Upper lobe of left lung (tissue), 6 donors: ENCODE results near the gene IGSF9. TPM values are rescaled to one million over a fixed set of nuclear protein-coding genes. Genes with fewer than 3 reads are reported as not detected.

Experiments used
- ATAC-seq, 2 donors: fragments of 200-7000 bp; cut with Tn5 transposase; one replicate each; pipeline ENCODE4 v1.9.1; 2022; ENCODE audit warnings: mild to moderate bottlenecking in 2 of 2, moderate library complexity in 2 of 2; ENCODE audit not compliant: low FRiP score in 2 of 2
- DNase-seq, 2 donors: peaks; one replicate each; pipeline ENCODE4 v3.0.0-alpha.2; 2019 to 2020
- H3K27ac ChIP-seq, 4 donors: fragments of 200-600 bp; sonication (generic); one replicate each; pipeline ENCODE4 v1.5.1; 2016 to 2019
- H3K27me3 ChIP-seq, 4 donors: fragments of 200-600 bp; sonication (generic); one replicate each; pipeline ENCODE4 v1.5.1; 2017 to 2019
- H3K36me3 ChIP-seq, 4 donors: fragments of 200-600 bp; sonication (generic); one replicate each; pipeline ENCODE4 v1.5.1; 2016 to 2019
- H3K4me1 ChIP-seq, 4 donors: fragments of 200-600 bp; sonication (generic); one replicate each; pipeline ENCODE4 v1.5.1; 2018 to 2019
- H3K4me3 ChIP-seq, 4 donors: fragments of 200-600 bp; sonication (generic); one replicate each; pipeline ENCODE4 v1.5.1; 2017 to 2019; ENCODE audit warnings: mild to moderate bottlenecking in 2 of 4, moderate library complexity in 1 of 4
- H3K9me3 ChIP-seq, 4 donors: fragments of 200-600 bp; sonication (generic); one replicate each; pipeline ENCODE4 v1.5.1; 2018 to 2019
- CTCF ChIP-seq, 6 experiments: fragments of 450-650 bp in 4 of 6; fragments of 200-600 bp in 2 of 6; sonication (generic) in 2 of 6; IDR thresholded peaks; one replicate each; pipeline ENCODE4 v1.5.1; 2016 to 2019; ENCODE audit warnings: antibody characterized with exemption in 6 of 6
- EP300 ChIP-seq, 4 donors: sonication (generic); formaldehyde crosslinking; IDR thresholded peaks; one replicate each; pipeline ENCODE4 v1.5.1; 2017; ENCODE audit warnings: antibody characterized with exemption in 4 of 4, control low read depth in 2 of 4
- POLR2A ChIP-seq, 4 donors: fragments of 450-650 bp; IDR thresholded peaks; one replicate each; pipeline ENCODE4 v1.5.1; 2016 to 2017; ENCODE audit warnings: antibody characterized with exemption in 4 of 4, mild to moderate bottlenecking in 2 of 4
- POLR2AphosphoS5 ChIP-seq, 2 donors: sonication (generic); formaldehyde crosslinking; IDR thresholded peaks; one replicate each; pipeline ENCODE4 v1.5.1; 2017; ENCODE audit warnings: antibody characterized with exemption in 2 of 2
- WGBS, 2 donors: methylation state at CpG; one replicate each; pipeline ENCODE4 v1.1.5; 2017 to 2018; 5-methylcytosine and 5-hydroxymethylcytosine counted together
- total RNA-seq, 6 donors: library from RNA; depleted of rRNA in 4 of 6; stranded (reverse); fragments of >200 nt in 4 of 6; gene quantifications; one replicate each; pipeline versions ENCODE4 v1.1.0 to v1.2.1, GENCODE V29; 2016 to 2021
- donor health status: DM: no; HTN: no; CAD: no; lungs with moderate emphysema.
- donor health status: DM: no; HTN: yes; CAD: no; lungs with severe emphysema.

The IGSF9 gene
- total RNA-seq, 6 donors from 2014 or later, result 0.55 to 2.3 (median 1.5) TPM

GRCh38 chr1:159981351-159982055 lies 36.1 kb upstream of the IGSF9 start:
- no peak overlapping the region for H3K4me3 ChIP-seq
- H3K27me3 ChIP-seq, result no peaks in the 10 kb centered on the region
- no peaks in the 10 kb centered on the region for H3K4me1 ChIP-seq
- H3K27ac ChIP-seq, result no peak overlapping the region
- DNase-seq, result no peak
- WGBS, 2 donors, result 91 to 98% methylated on average over 6 of the region's 6 CpGs
- H3K36me3 ChIP-seq, result no peaks in the 10 kb centered on the region
- no peak for ATAC-seq
- TF ChIP-seq POLR2A (IDR thresholded peaks at IDR 0.05) (no peak), CTCF (IDR thresholded peaks at IDR 0.05) (no peak), POLR2AphosphoS5 (IDR thresholded peaks at IDR 0.05) (no peak), EP300 (IDR thresholded peaks at IDR 0.05) (no peak)
- no peaks in the 10 kb centered on the region for H3K9me3 ChIP-seq

GRCh38 chr1:159980786-159981185 lies 35.4 kb upstream of the IGSF9 start:
- WGBS, 2 donors, result 97 to 98% methylated on average over 7 of the region's 7 CpGs
- no peaks in the 10 kb centered on the region for H3K27me3 ChIP-seq
- H3K27ac ChIP-seq, result no peak overlapping the region
- no peak overlapping the region for H3K4me3 ChIP-seq
- ATAC-seq (no peak), DNase-seq (no peak)
- no peaks in the 10 kb centered on the region for H3K4me1 ChIP-seq
- no peak for TF ChIP-seq CTCF (IDR thresholded peaks at IDR 0.05)
- no peak for TF ChIP-seq POLR2AphosphoS5 (IDR thresholded peaks at IDR 0.05)
- no peak for TF ChIP-seq EP300 (IDR thresholded peaks at IDR 0.05)
- no peak for TF ChIP-seq POLR2A (IDR thresholded peaks at IDR 0.05)
- H3K9me3 ChIP-seq, result no peaks in the 10 kb centered on the region
- H3K36me3 ChIP-seq, result no peaks in the 10 kb centered on the region

DNA sequence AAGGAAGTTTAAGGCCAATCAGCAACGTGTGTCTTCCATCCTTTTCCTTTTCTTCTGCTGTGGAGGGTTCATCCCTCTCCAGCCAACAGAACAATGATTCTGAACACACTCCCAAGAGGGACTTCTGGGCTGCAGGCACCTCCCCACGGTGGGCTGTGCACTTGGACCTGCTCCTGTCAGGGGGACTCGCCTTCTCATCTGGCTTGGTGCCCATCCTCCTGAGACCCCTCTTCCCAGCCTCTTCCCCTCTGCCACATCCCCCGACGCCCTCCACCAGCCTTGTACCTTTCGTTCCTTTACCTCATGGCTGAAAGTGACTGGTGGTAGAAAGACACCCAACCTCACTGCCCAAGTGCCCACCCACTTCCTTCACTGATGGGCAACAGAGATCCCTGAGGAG lies 34.7 kb upstream of the IGSF9 start:
- WGBS, 2 donors, result 68 to 77% methylated on average over 6 of the region's 6 CpGs
- no peak overlapping the region for H3K27ac ChIP-seq
- no peak for DNase-seq
- H3K36me3 ChIP-seq, result no peaks in the 10 kb centered on the region
- ATAC-seq, result no peak
- no peaks in the 10 kb centered on the region for H3K9me3 ChIP-seq
- H3K27me3 ChIP-seq, result no peaks in the 10 kb centered on the region
- TF ChIP-seq EP300 (IDR thresholded peaks at IDR 0.05), result no peak
- TF ChIP-seq POLR2AphosphoS5 (IDR thresholded peaks at IDR 0.05), result no peak
- no peak for TF ChIP-seq CTCF (IDR thresholded peaks at IDR 0.05)
- TF ChIP-seq POLR2A (IDR thresholded peaks at IDR 0.05), result no peak
- no peak overlapping the region for H3K4me3 ChIP-seq
- no peaks in the 10 kb centered on the region for H3K4me1 ChIP-seq

DNA sequence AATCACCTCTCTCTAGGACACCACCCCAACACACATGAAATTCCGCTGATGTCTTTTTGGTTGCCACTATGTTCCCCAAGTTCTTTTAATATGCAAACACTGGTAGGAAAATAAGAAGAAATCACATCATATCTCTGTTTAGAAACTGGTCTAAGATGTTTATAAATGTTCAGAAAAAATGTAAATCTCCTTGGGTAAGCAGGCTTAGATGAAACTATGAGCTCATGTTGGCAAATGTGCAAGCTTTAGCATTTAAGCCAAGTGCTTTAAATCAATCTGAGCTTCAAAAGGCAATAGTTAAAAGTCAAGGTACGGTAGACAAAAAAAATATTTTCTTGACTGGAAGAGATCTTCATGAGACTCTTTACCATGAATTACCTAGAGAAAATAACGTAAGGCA lies 33.8 kb upstream of the IGSF9 start:
- no peak for ATAC-seq
- WGBS, 2 donors, result 62 to 76% methylated on average over 3 of the region's 3 CpGs

More for the DNA sequence above, 33.8 kb upstream of the IGSF9 start:
- Histone ChIP-seq H3K27ac (no peak overlapping the region), H3K4me1 (no peaks in the 10 kb centered on the region), H3K9me3 (no peaks in the 10 kb centered on the region), H3K36me3 (no peaks in the 10 kb centered on the region), H3K27me3 (no peaks in the 10 kb centered on the region), H3K4me3 (no peak overlapping the region)
- DNase-seq, result no peak
- TF ChIP-seq POLR2A (IDR thresholded peaks at IDR 0.05) (no peak), POLR2AphosphoS5 (IDR thresholded peaks at IDR 0.05) (no peak), EP300 (IDR thresholded peaks at IDR 0.05) (no peak), CTCF (IDR thresholded peaks at IDR 0.05) (no peak)
